Measurements from ENCODE around the gene TXNDC8.
A peak's percentile ranks its signal among the peaks of the same experiment; 100 is the strongest.

TXNDC8 gene

GRCh38 chr9:110357505-110357904 is 19.8 kb upstream of the TXNDC8 start:
- Histone ChIP-seq H3K4me3 (ENCODE audit: low read depth, low read length) (no peak overlapping the region), H3K27me3 (replicated peaks) (no peaks in the 10 kb centered on the region), H3K27ac (no peak overlapping the region), H3K36me3 (replicated peaks) (no peaks in the 10 kb centered on the region)
- TF ChIP-seq CTCF (IDR thresholded peaks at IDR 0.05; ENCODE audit: low read depth, low read length, missing control alignments): no peak
- no peak for DNase-seq
- in situ Hi-C loops (cut with HindIII; ENCODE audit: low pct_ligation_motif_present, low sequenced_read_pairs): no loop called here

- DNase-seq: no peak
- in situ Hi-C loops (cut with HindIII; ENCODE audit: low pct_ligation_motif_present, low sequenced_read_pairs): no loop called here
- Histone ChIP-seq H3K27ac (no peak overlapping the region), H3K4me3 (ENCODE audit: low read depth, low read length) (no peak overlapping the region), H3K36me3 (replicated peaks) (no peaks in the 10 kb centered on the region), H3K27me3 (replicated peaks) (no peaks in the 10 kb centered on the region)
- TF ChIP-seq CTCF (IDR thresholded peaks at IDR 0.05; ENCODE audit: low read depth, low read length, missing control alignments): no peak
Observed at GRCh38 chr9:110356639-110357395, 19.2 kb upstream of the TXNDC8 start.

- no peak for DNase-seq
- in situ Hi-C loops (cut with HindIII; ENCODE audit: low pct_ligation_motif_present, low sequenced_read_pairs): no loop called here
- H3K4me3 ChIP-seq (ENCODE audit: low read depth, low read length): no peak overlapping the region
- TF ChIP-seq CTCF (IDR thresholded peaks at IDR 0.05; ENCODE audit: low read depth, low read length, missing control alignments): no peak
- no peak overlapping the region for H3K27ac ChIP-seq
- H3K36me3 ChIP-seq (replicated peaks): no peaks in the 10 kb centered on the region
- no peaks in the 10 kb centered on the region for H3K27me3 ChIP-seq (replicated peaks)
Observed at GRCh38 chr9:110355911-110356310, 18.2 kb upstream of the TXNDC8 start.

- no peak for TF ChIP-seq CTCF (IDR thresholded peaks at IDR 0.05; ENCODE audit: low read depth, low read length, missing control alignments)
- DNase-seq: peak; percentile 65
- in situ Hi-C loops (cut with HindIII; ENCODE audit: low pct_ligation_motif_present, low sequenced_read_pairs): no loop called here
- Histone ChIP-seq H3K36me3 (replicated peaks) (no peaks in the 10 kb centered on the region), H3K27ac (peak overlapping the region; percentile 24), H3K4me3 (ENCODE audit: low read depth, low read length) (no peak overlapping the region), H3K27me3 (replicated peaks) (no peaks in the 10 kb centered on the region)
Observed at GRCh38 chr9:110351009-110351467, 13.4 kb upstream of the TXNDC8 start.

- Histone ChIP-seq H3K27me3 (replicated peaks) (no peaks in the 10 kb centered on the region), H3K27ac (no peak overlapping the region), H3K36me3 (replicated peaks) (no peaks in the 10 kb centered on the region), H3K4me3 (ENCODE audit: low read depth, low read length) (no peak overlapping the region)
- in situ Hi-C loops (cut with HindIII; ENCODE audit: low pct_ligation_motif_present, low sequenced_read_pairs): no loop called here
- no peak for DNase-seq
- TF ChIP-seq CTCF (IDR thresholded peaks at IDR 0.05; ENCODE audit: low read depth, low read length, missing control alignments): no peak
Observed at GRCh38 chr9:110346325-110346724, 8.7 kb upstream of the TXNDC8 start.

- no peaks in the 10 kb centered on the region for H3K27me3 ChIP-seq (replicated peaks)
- no peak for TF ChIP-seq CTCF (IDR thresholded peaks at IDR 0.05; ENCODE audit: low read depth, low read length, missing control alignments)
- no peak for DNase-seq
- no peaks in the 10 kb centered on the region for H3K36me3 ChIP-seq (replicated peaks)
- no peak overlapping the region for H3K27ac ChIP-seq
- in situ Hi-C loops (cut with HindIII; ENCODE audit: low pct_ligation_motif_present, low sequenced_read_pairs): no loop called here
- H3K4me3 ChIP-seq (ENCODE audit: low read depth, low read length): no peak overlapping the region
Observed at GRCh38 chr9:110344821-110345220, 7.2 kb upstream of the TXNDC8 start.

All from brain microvascular endothelial cell (primary cell).